NCI-H1417 treated with DMSO at 0.1 percent for 48 hours (cell line): ENCODE data around the gene KRIT1.
"Not testable (repeated sequence)": the region's sequence is repeated elsewhere in the genome, so short reads cannot be mapped to it uniquely, and the experiment has no call there.

Experiments used
- DNase-seq: peaks from one replicate; lab custom pipeline; 2025; lab: John Stamatoyannopoulos, UW

The KRIT1 gene

GRCh38 chr7:92245487-92246359 is at the start of gene KRIT1, which contains the start of gene ANKIB1:
Gene KRIT1, minus strand, starts transcription at chr7:92245914. Its CDS starts 3,779 bp downstream, at chr7:92242135.
Gene ANKIB1, plus strand, starts transcription at chr7:92245974. Its CDS starts 49,005 bp downstream, at chr7:92294979.
- DNase-seq = peak; percentile 60

GRCh38 chr7:92295391-92295790 is 49.7 kb upstream of the KRIT1 start:
- no peak for DNase-seq

- DNase-seq = no peak
These were observed 48.3 kb upstream of the KRIT1 start for GRCh38 chr7:92293896-92294590.

- DNase-seq = no peak
These were observed 47.3 kb upstream of the KRIT1 start for GRCh38 chr7:92292981-92293380.

GRCh38 chr7:92289321-92289720 is 43.6 kb upstream of the KRIT1 start:
- no peak for DNase-seq

GRCh38 chr7:92282930-92283329 is 37.2 kb upstream of the KRIT1 start:
- no peak for DNase-seq

- DNase-seq = no peak
These were observed 36.6 kb upstream of the KRIT1 start for GRCh38 chr7:92282221-92282814.

- no peak for DNase-seq
These were observed 35.3 kb upstream of the KRIT1 start for GRCh38 chr7:92281031-92281430.

GRCh38 chr7:92279396-92280031 is 33.8 kb upstream of the KRIT1 start:
- no peak for DNase-seq

- DNase-seq = no peak
These were observed 30.7 kb upstream of the KRIT1 start for GRCh38 chr7:92276460-92276864.

- no peak for DNase-seq
These were observed 29.6 kb upstream of the KRIT1 start for GRCh38 chr7:92275327-92275726.

- DNase-seq = no peak
These were observed 23.2 kb upstream of the KRIT1 start for GRCh38 chr7:92268921-92269320.

GRCh38 chr7:92266415-92267241 is 20.9 kb upstream of the KRIT1 start:
- DNase-seq = no peak

- no peak for DNase-seq
These were observed 14.6 kb upstream of the KRIT1 start for GRCh38 chr7:92260248-92260781.

GRCh38 chr7:92259610-92260247 is 14.0 kb upstream of the KRIT1 start:
- DNase-seq = no peak

GRCh38 chr7:92259062-92259461 is 13.3 kb upstream of the KRIT1 start:
- no peak for DNase-seq

GRCh38 chr7:92255308-92255707 is 9.6 kb upstream of the KRIT1 start:
- DNase-seq = no peak

GRCh38 chr7:92254800-92255199 is 9.1 kb upstream of the KRIT1 start:
- not testable (repeated sequence) for DNase-seq

- DNase-seq = no peak
These were observed 7.5 kb upstream of the KRIT1 start for GRCh38 chr7:92253251-92253650.

GRCh38 chr7:92251181-92251580 is 5.5 kb upstream of the KRIT1 start:
- DNase-seq = no peak

- no peak for DNase-seq
These were observed 4.9 kb upstream of the KRIT1 start for GRCh38 chr7:92250603-92251002.
